IMR-90 (cell line): Measurements from ENCODE around the gene ZNF214. TPM values are rescaled to one million over a fixed set of nuclear protein-coding genes. Genes with fewer than 3 reads are reported as not detected.

Experiments used
- ATAC-seq: fragments of 200-7000 bp; cut with Tn5 transposase; 2 replicates; pipeline ENCODE4 v1.9.1; 2020; ENCODE audit warnings: low read depth, mild to moderate bottlenecking, moderate library complexity
- BruUV-seq: library from RNA; stranded (reverse); fragments of 400-500 nt; replicated peaks from 2 replicates; lab custom pipeline; 2021; lab: Mats Ljungman, UMichigan
- CTCF ChIA-PET: fragments of 300-600 bp; formaldehyde crosslinking; extraction: SDS; loops from one replicate; lab custom pipeline; 2021; ENCODE audit warnings: antibody characterized with exemption; lab: Yijun Ruan, JAX
- POLR2A ChIA-PET: fragments of 300-600 bp; sonication (Branson Sonifier 250); formaldehyde crosslinking; loops from one replicate; lab custom pipeline; 2022; ENCODE audit warnings: antibody characterized with exemption; ENCODE audit not compliant: unreplicated experiment; lab: Charles Lee
- DNase-seq: peaks from one replicate; pipeline ENCODE4 v3.0.0; 2013
- H2AFZ ChIP-seq: replicated peaks from 2 replicates; pipeline ENCODE3; 2013; ENCODE audit warnings: low read length, mild to moderate bottlenecking; ENCODE audit not compliant: poor library complexity
- H2AK5ac ChIP-seq: 2 replicates; pipeline ENCODE4 v1.6.1; 2013; ENCODE audit warnings: low read depth, low read length, inconsistent platforms
- H2AK9ac ChIP-seq: replicated peaks from 2 replicates; pipeline ENCODE3; 2013; ENCODE audit warnings: mild to moderate bottlenecking, low read depth, low read length, moderate library complexity; ENCODE audit not compliant: poor library complexity
- H2BK120ac ChIP-seq: 2 replicates; pipeline ENCODE4 v1.6.1; 2013; ENCODE audit warnings: low read depth, low read length, inconsistent platforms
- H2BK15ac ChIP-seq: 3 replicates; pipeline ENCODE4 v1.6.1; 2013; ENCODE audit warnings: low read depth, low read length, inconsistent platforms
- H2BK20ac ChIP-seq: 2 replicates; pipeline ENCODE4 v1.6.1; 2013; ENCODE audit warnings: low read depth, mild to moderate bottlenecking, inconsistent platforms, low read length, moderate library complexity
- H2BK5ac ChIP-seq: 2 replicates; pipeline ENCODE4 v1.6.1; 2013; ENCODE audit warnings: mild to moderate bottlenecking, low read depth, low read length, inconsistent platforms; ENCODE audit not compliant: poor library complexity, severe bottlenecking
- H3K14ac ChIP-seq: replicated peaks from 2 replicates; pipeline ENCODE4 v1.6.1; 2013; ENCODE audit warnings: low read depth, low read length, inconsistent platforms
- H3K18ac ChIP-seq: 2 replicates; pipeline ENCODE4 v1.6.1; 2013; ENCODE audit warnings: low read depth, low read length, control low read depth
- H3K23ac ChIP-seq: 2 replicates; pipeline ENCODE4 v1.6.1; 2013; ENCODE audit warnings: low read depth, low read length, inconsistent platforms
- H3K27ac ChIP-seq: 2 replicates; pipeline ENCODE4 v1.5.1; 2013; ENCODE audit warnings: mild to moderate bottlenecking, control low read depth, low read length; ENCODE audit not compliant: insufficient read depth
- H3K27me3 ChIP-seq: 2 replicates; pipeline ENCODE4 v1.6.1; 2013; ENCODE audit warnings: low read length; ENCODE audit not compliant: control insufficient read depth, insufficient read depth
- H3K36me3 ChIP-seq: 2 replicates; pipeline ENCODE4 v1.6.1; 2013; ENCODE audit warnings: low read length, mixed read lengths; ENCODE audit not compliant: control insufficient read depth, insufficient read depth
- H3K4ac ChIP-seq: 2 replicates; pipeline ENCODE4 v1.6.1; 2013; ENCODE audit warnings: low read depth, low read length, inconsistent platforms
- H3K4me1 ChIP-seq: 2 replicates; pipeline ENCODE4 v1.6.1; 2013; ENCODE audit warnings: low read length, mixed read lengths; ENCODE audit not compliant: control insufficient read depth, insufficient read depth
- H3K4me2 ChIP-seq: 2 replicates; pipeline ENCODE4 v1.6.1; 2013; ENCODE audit warnings: low read depth, mild to moderate bottlenecking, control low read depth, low read length, moderate library complexity
- H3K4me3 ChIP-seq: 2 replicates; pipeline ENCODE4 v1.5.1; 2013; ENCODE audit warnings: low read depth, mild to moderate bottlenecking, control low read depth, low read length, moderate library complexity; ENCODE audit not compliant: insufficient read depth
- H3K56ac ChIP-seq: 2 replicates; pipeline ENCODE4 v1.6.1; 2013; ENCODE audit warnings: low read length, inconsistent platforms; ENCODE audit not compliant: insufficient read depth; ENCODE audit errors: extremely low read depth
- H3K79me1 ChIP-seq, 2 experiments: 2 replicates each; pipeline ENCODE4 v1.6.1; 2013; ENCODE audit warnings: low read length in 2 of 2, inconsistent platforms in 1 of 2, low read depth in 1 of 2
- H3K9ac ChIP-seq: 2 replicates; pipeline ENCODE4 v1.6.1; 2013; ENCODE audit warnings: low read depth, low read length, control low read depth
- H3K9me1 ChIP-seq: 2 replicates; pipeline ENCODE4 v1.6.1; 2013; ENCODE audit warnings: low read length, inconsistent platforms; ENCODE audit not compliant: insufficient read depth
- H3K9me3 ChIP-seq: 2 replicates; pipeline ENCODE4 v1.6.1; 2013; ENCODE audit warnings: low read length; ENCODE audit not compliant: control insufficient read depth, insufficient read depth
- H4K20me1 ChIP-seq: 2 replicates; pipeline ENCODE4 v1.6.1; 2013; ENCODE audit warnings: low read length, inconsistent platforms; ENCODE audit not compliant: insufficient read depth
- H4K5ac ChIP-seq: 2 replicates; pipeline ENCODE4 v1.6.1; 2013; ENCODE audit warnings: mild to moderate bottlenecking, low read depth, low read length, control low read depth
- H4K8ac ChIP-seq, 2 experiments: 2 replicates each; pipeline ENCODE4 v1.6.1; 2013; ENCODE audit warnings: low read depth in 2 of 2, low read length in 2 of 2, control low read depth in 1 of 2, inconsistent platforms in 1 of 2
- H4K91ac ChIP-seq: 2 replicates; pipeline ENCODE4 v1.6.1; 2013; ENCODE audit warnings: low read depth, low read length, inconsistent platforms; ENCODE audit not compliant: insufficient read depth
- FOS ChIP-seq: fragments of 150-350 bp; IDR thresholded peaks from 2 replicates; pipeline ENCODE4 v1.6.1; 2016; ENCODE audit warnings: low read depth, low read length
- POLR2A ChIP-seq: IDR thresholded peaks from 2 replicates; pipeline ENCODE4 v1.6.1; 2012; ENCODE audit warnings: mild to moderate bottlenecking, low read depth, low read length
- WGBS, 2 experiments: methylation state at CpG; one replicate each; pipeline versions ENCODE4 v1.1.5 to v1.1.7; 2013; ENCODE audit warnings: missing lambda C conversion rate in 2 of 2; ENCODE audit not compliant: insufficient read length in 1 of 2; ENCODE audit errors: extremely low coverage in 2 of 2; 5-methylcytosine and 5-hydroxymethylcytosine counted together
- dilution Hi-C: fragments of 300-500 bp; cut with HindIII; formaldehyde crosslinking; loops from one replicate; pipeline ENCODE4 v1.14.3; 2018; ENCODE audit warnings: low sequenced_read_pairs; ENCODE audit not compliant: unreplicated experiment
- in situ Hi-C: fragments of 300-500 bp; cut with MboI; formaldehyde crosslinking; loops from 3 replicates; pipeline ENCODE4 v1.14.3; 2019; ENCODE audit warnings: low sequenced_read_pairs, inconsistent platforms, mixed read lengths
- intact Hi-C: fragments of 100-400 bp; cut with micrococcal nuclease; formaldehyde crosslinking; loops from 2 replicates; pipeline ENCODE4 v1.10.0; 2022
- polyA plus RNA-seq, 3 experiments: library from polyadenylated mRNA; depleted of rRNA; stranded (reverse); fragments of >200 nt; gene quantifications; 2 replicates each; pipeline ENCODE4 v1.2.3, GENCODE V29; 2012; ENCODE audit warnings: low replicate concordance in 1 of 3
- total RNA-seq: library from RNA; depleted of rRNA; stranded (reverse); fragments of >200 nt; gene quantifications from 2 replicates; pipeline ENCODE4 v1.2.3, GENCODE V29; 2012

ZNF214 gene
- total and polyA plus RNA-seq, 2 of the 4 experiments (the other 2 are of a cell fraction): 0.82 to 2.5 TPM

GRCh38 chr11:7060868-7061267, 40.7 kb upstream of the ZNF214 start:
- no peaks in the 10 kb centered on the region for H3K27me3 ChIP-seq
- no peak overlapping the region for H3K18ac ChIP-seq
- no peak overlapping the region for H3K27ac ChIP-seq
- no peaks in the 10 kb centered on the region for H3K4me1 ChIP-seq
- no peaks in the 10 kb centered on the region for H4K20me1 ChIP-seq
- TF ChIP-seq POLR2A: no peak
- TF ChIP-seq FOS: peak; percentile 29; the same call in 1 of the 2 replicates
- no peaks in the 10 kb centered on the region for H3K79me1 ChIP-seq
- H2BK5ac ChIP-seq: no peak overlapping the region
- H3K56ac ChIP-seq: no peak overlapping the region
- H3K9me3 ChIP-seq: no peaks in the 10 kb centered on the region
- H2BK120ac ChIP-seq: no peak overlapping the region
- H4K5ac ChIP-seq: no peak overlapping the region
- H4K91ac ChIP-seq: no peak overlapping the region
- H3K9ac ChIP-seq: no peak overlapping the region
- no peaks in the 10 kb centered on the region for H3K9me1 ChIP-seq
- in situ Hi-C loops (no loop called here), dilution Hi-C loops (no loop called here), intact Hi-C loops (no loop called here)
- no TSS peak for BruUV-seq
- H3K4me2 ChIP-seq: no peak overlapping the region
- H3K4me3 ChIP-seq: no peak overlapping the region
- no peak overlapping the region for H2AK9ac ChIP-seq
- H3K14ac ChIP-seq: no peak overlapping the region
- ChIA-PET POLR2A (no interaction called here), CTCF (no interaction called here)
- H3K23ac ChIP-seq: no peak overlapping the region
- peak; percentile 58 for DNase-seq
- H4K8ac ChIP-seq: no peak overlapping the region
- H2BK20ac ChIP-seq: no peak overlapping the region
- no CpG with 5 or more reads among the region's 1 CpG for WGBS, 2 experiments
- H2BK15ac ChIP-seq: no peak overlapping the region
- no peak overlapping the region for H3K4ac ChIP-seq
- H3K36me3 ChIP-seq: no peaks in the 10 kb centered on the region
- H2AK5ac ChIP-seq: no peak overlapping the region
- H2AFZ ChIP-seq: no peak overlapping the region
- peak; percentile 62 for ATAC-seq
